ENCODE results near the gene VMAC. TPM values are rescaled to one million over a fixed set of nuclear protein-coding genes. Genes with fewer than 3 reads are reported as not detected.

Gene VMAC
- total and polyA plus RNA-seq, 2 of the 13 experiments (the other 11 are each of a cell fraction or from before 2014, with no cell fraction given): 2.4 TPM

DNA sequence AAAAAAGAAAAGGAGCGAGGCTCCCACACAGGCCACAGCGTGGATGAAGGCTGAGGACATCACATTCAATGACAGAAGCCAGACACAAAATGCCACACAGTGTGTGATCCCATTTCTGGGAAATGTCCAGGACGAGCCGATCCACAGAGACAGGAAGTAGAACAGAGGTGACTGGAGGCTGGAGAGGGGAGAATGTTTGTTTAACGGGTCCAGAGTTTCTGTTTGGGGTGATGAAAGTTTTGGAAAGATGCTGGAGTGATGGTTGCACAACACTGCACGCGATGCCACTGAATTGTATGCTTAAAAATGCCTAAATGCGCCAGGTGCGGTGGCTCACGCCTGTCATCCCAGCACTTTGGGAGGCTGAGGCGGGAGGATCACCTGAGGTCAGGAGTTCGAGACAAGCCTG, 33.7 kb upstream of the VMAC start (continued):
- TF ChIP-seq, protein P1, sequence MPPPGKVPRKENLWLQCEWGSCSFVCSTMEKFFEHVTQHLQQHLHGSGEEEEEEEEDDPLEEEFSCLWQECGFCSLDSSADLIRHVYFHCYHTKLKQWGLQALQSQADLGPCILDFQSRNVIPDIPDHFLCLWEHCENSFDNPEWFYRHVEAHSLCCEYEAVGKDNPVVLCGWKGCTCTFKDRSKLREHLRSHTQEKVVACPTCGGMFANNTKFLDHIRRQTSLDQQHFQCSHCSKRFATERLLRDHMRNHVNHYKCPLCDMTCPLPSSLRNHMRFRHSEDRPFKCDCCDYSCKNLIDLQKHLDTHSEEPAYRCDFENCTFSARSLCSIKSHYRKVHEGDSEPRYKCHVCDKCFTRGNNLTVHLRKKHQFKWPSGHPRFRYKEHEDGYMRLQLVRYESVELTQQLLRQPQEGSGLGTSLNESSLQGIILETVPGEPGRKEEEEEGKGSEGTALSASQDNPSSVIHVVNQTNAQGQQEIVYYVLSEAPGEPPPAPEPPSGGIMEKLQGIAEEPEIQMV (CRISPR knock-in tag; IDR thresholded peaks at IDR 0.05; ENCODE audit: low read depth): peak; percentile 80; the same call in 1 of the 2 replicates
- TF ChIP-seq TMF1 (CRISPR knock-in tag; IDR thresholded peaks at IDR 0.05; ENCODE audit: low read depth) (no peak), ZFP62 (CRISPR knock-in tag; IDR thresholded peaks at IDR 0.05) (no peak), PHF21A (CRISPR knock-in tag; IDR thresholded peaks at IDR 0.05) (peak; percentile 92), SMARCE1 (IDR thresholded peaks at IDR 0.05; ENCODE audit: borderline replicate concordance) (no peak), ZNF232 (CRISPR knock-in tag; IDR thresholded peaks at IDR 0.05; ENCODE audit: borderline replicate concordance) (peak; percentile 51; the same call in 1 of the 2 replicates), ZNF10 (CRISPR knock-in tag; IDR thresholded peaks at IDR 0.05; ENCODE audit: borderline replicate concordance, low read depth) (no peak), NFRKB (IDR thresholded peaks at IDR 0.05) (no peak), KLF12 (CRISPR knock-in tag; IDR thresholded peaks at IDR 0.05; ENCODE audit: borderline replicate concordance) (0 out of 2 replicates have a peak, but pooled peaks have one; percentile 30), STAT5B (CRISPR knock-in tag; IDR thresholded peaks at IDR 0.05) (no peak), FOXO1 (CRISPR knock-in tag; IDR thresholded peaks at IDR 0.05) (peak; percentile 94), HES4 (CRISPR knock-in tag; IDR thresholded peaks at IDR 0.05; ENCODE audit: borderline replicate concordance) (no peak), HNF4A (CRISPR knock-in tag; IDR thresholded peaks at IDR 0.05) (peak; percentile 98), CAMTA2 (CRISPR knock-in tag; IDR thresholded peaks at IDR 0.05; ENCODE audit: borderline replicate concordance) (no peak), GABPB1 (CRISPR knock-in tag; IDR thresholded peaks at IDR 0.05) (peak; percentile 70), KLF13 (CRISPR knock-in tag; IDR thresholded peaks at IDR 0.05) (no peak), SNRNP70 (IDR thresholded peaks at IDR 0.05; ENCODE audit: low read depth, low read length) (no peak), ZEB1 (IDR thresholded peaks at IDR 0.05; ENCODE audit: insufficient replicate concordance, low read depth) (peak; percentile 97), MXI1 (IDR thresholded peaks at IDR 0.05; ENCODE audit: borderline replicate concordance, low read depth, low read length) (peak; percentile 58; the same call in 1 of the 3 replicates), HMGA1 (CRISPR knock-in tag; conservative IDR thresholded peaks at IDR 0.05) (no peak), ZNF724P (CRISPR knock-in tag; IDR thresholded peaks at IDR 0.05; ENCODE audit: borderline replicate concordance) (peak; percentile 83; the same call in 1 of the 2 replicates), NFE2L2 (IDR thresholded peaks at IDR 0.05; ENCODE audit: low read length) (no peak), ZNF124 (CRISPR knock-in tag; IDR thresholded peaks at IDR 0.05) (peak; percentile 94), TAF15 (IDR thresholded peaks at IDR 0.05; ENCODE audit: low read depth, low read length, poor library complexity, severe bottlenecking) (no peak), ZNF34 (CRISPR knock-in tag; IDR thresholded peaks at IDR 0.05; ENCODE audit: borderline replicate concordance) (peak; percentile 84; the same call in 1 of the 2 replicates)
- TF ChIP-seq, protein P2, sequence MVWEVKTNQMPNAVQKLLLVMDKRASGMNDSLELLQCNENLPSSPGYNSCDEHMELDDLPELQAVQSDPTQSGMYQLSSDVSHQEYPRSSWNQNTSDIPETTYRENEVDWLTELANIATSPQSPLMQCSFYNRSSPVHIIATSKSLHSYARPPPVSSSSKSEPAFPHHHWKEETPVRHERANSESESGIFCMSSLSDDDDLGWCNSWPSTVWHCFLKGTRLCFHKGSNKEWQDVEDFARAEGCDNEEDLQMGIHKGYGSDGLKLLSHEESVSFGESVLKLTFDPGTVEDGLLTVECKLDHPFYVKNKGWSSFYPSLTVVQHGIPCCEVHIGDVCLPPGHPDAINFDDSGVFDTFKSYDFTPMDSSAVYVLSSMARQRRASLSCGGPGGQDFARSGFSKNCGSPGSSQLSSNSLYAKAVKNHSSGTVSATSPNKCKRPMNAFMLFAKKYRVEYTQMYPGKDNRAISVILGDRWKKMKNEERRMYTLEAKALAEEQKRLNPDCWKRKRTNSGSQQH (CRISPR knock-in tag; IDR thresholded peaks at IDR 0.05; ENCODE audit: low read depth): no peak
- TF ChIP-seq, protein P3, sequence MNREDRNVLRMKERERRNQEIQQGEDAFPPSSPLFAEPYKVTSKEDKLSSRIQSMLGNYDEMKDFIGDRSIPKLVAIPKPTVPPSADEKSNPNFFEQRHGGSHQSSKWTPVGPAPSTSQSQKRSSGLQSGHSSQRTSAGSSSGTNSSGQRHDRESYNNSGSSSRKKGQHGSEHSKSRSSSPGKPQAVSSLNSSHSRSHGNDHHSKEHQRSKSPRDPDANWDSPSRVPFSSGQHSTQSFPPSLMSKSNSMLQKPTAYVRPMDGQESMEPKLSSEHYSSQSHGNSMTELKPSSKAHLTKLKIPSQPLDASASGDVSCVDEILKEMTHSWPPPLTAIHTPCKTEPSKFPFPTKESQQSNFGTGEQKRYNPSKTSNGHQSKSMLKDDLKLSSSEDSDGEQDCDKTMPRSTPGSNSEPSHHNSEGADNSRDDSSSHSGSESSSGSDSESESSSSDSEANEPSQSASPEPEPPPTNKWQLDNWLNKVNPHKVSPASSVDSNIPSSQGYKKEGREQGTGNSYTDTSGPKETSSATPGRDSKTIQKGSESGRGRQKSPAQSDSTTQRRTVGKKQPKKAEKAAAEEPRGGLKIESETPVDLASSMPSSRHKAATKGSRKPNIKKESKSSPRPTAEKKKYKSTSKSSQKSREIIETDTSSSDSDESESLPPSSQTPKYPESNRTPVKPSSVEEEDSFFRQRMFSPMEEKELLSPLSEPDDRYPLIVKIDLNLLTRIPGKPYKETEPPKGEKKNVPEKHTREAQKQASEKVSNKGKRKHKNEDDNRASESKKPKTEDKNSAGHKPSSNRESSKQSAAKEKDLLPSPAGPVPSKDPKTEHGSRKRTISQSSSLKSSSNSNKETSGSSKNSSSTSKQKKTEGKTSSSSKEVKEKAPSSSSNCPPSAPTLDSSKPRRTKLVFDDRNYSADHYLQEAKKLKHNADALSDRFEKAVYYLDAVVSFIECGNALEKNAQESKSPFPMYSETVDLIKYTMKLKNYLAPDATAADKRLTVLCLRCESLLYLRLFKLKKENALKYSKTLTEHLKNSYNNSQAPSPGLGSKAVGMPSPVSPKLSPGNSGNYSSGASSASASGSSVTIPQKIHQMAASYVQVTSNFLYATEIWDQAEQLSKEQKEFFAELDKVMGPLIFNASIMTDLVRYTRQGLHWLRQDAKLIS (CRISPR knock-in tag; IDR thresholded peaks at IDR 0.05): 0 out of 2 replicates have a peak, but pooled peaks have one; percentile 55
